Measurements from ENCODE around the gene MUC15. TPM values are rescaled to one million over a fixed set of nuclear protein-coding genes. Genes with fewer than 3 reads are reported as not detected.

Gene MUC15
- total RNA-seq, 1 experiment from 2014 or later: 0.70 TPM

GRCh38 chr11:26510164-26510563, 61.9 kb downstream of the MUC15 start:
- BruUV-seq (replicated peaks): no TSS peak
- no peak for DNase-seq

More at GRCh38 chr11:26510164-26510563, 61.9 kb downstream of the MUC15 start:
- H3K79me2 ChIP-seq (ENCODE audit: low read depth): no peaks in the 10 kb centered on the region
- no peak overlapping the region for H3K4me3 ChIP-seq
- ChIA-PET POLR2A (ENCODE audit: unreplicated experiment) (no interaction called here), CTCF (no interaction called here)
- H3K4me2 ChIP-seq: no peak overlapping the region
- intact Hi-C loops (cut with micrococcal nuclease; ENCODE audit: unreplicated experiment): no loop called here
- H3F3A ChIP-seq (ENCODE audit: insufficient read depth, low read depth): no peaks in the 10 kb centered on the region
- no peaks in the 10 kb centered on the region for H3K9me3 ChIP-seq (ENCODE audit: insufficient read depth, low read depth)
- no peaks in the 10 kb centered on the region for H3K36me3 ChIP-seq (ENCODE audit: low read depth)
- TF ChIP-seq CTCF (conservative IDR thresholded peaks at IDR 0.05) (no peak), EZH2 (IDR thresholded peaks at IDR 0.05; ENCODE audit: low read depth) (no peak)
- no peaks in the 10 kb centered on the region for H3K9me2 ChIP-seq (ENCODE audit: insufficient read depth)
- no peak overlapping the region for H2AFZ ChIP-seq
- H4K20me1 ChIP-seq (ENCODE audit: insufficient read depth): no peaks in the 10 kb centered on the region
- H3K27ac ChIP-seq: no peak overlapping the region
- peaks cover 6% of the 10 kb centered on the region; the same call in 1 of the 2 replicates for H3K27me3 ChIP-seq (ENCODE audit: insufficient read depth, low read depth)
- no peaks in the 10 kb centered on the region for H3K4me1 ChIP-seq (replicated peaks; ENCODE audit: insufficient read depth)

Other genes starting within 250 kb of the MUC15 start
- not detected in 2 replicates for gene ANO3, start 240.1 kb downstream of the MUC15 start, total RNA-seq (2021)
- gene SLC5A12, start 149.8 kb upstream of the MUC15 start, total RNA-seq (2021): not detected in 2 replicates

All from PC-9 (cell line).